Liver (tissue), 9 donors: ENCODE data around the gene NRIP1. TPM values are rescaled to one million over a fixed set of nuclear protein-coding genes. Genes with fewer than 3 reads are reported as not detected.
A peak's percentile ranks its signal among the peaks of the same experiment; 100 is the strongest.

Source experiments
- DNase-seq: peaks from one replicate; pipeline ENCODE4 v3.0.0-alpha.2; 2017; ENCODE audit warnings: low spot score
- H3K27ac ChIP-seq, 2 donors: one replicate each; pipeline ENCODE4 v1.7.0; 2013; ENCODE audit warnings: inconsistent platforms in 2 of 2, low read length in 2 of 2, control low read depth in 1 of 2, low read depth in 1 of 2, mild to moderate bottlenecking in 1 of 2
- H3K27me3 ChIP-seq, 4 donors: one replicate each; pipeline versions ENCODE4 v1.6.1 to v1.7.0; 2013; ENCODE audit warnings: low read length in 3 of 4, inconsistent platforms in 1 of 4, mild to moderate bottlenecking in 1 of 4, moderate library complexity in 1 of 4; ENCODE audit not compliant: control insufficient read depth in 4 of 4, insufficient read depth in 4 of 4
- H3K36me3 ChIP-seq, 4 donors: one replicate each; pipeline versions ENCODE4 v1.6.1 to v1.7.0; 2013; ENCODE audit warnings: low read length in 3 of 4, mild to moderate bottlenecking in 3 of 4, low read depth in 1 of 4, moderate library complexity in 1 of 4; ENCODE audit not compliant: control insufficient read depth in 4 of 4, insufficient read depth in 3 of 4
- H3K4me1 ChIP-seq, 4 donors: one replicate each; pipeline versions ENCODE4 v1.6.1 to v1.7.0; 2013; ENCODE audit warnings: low read length in 3 of 4, mild to moderate bottlenecking in 3 of 4, moderate library complexity in 1 of 4; ENCODE audit not compliant: control insufficient read depth in 4 of 4, insufficient read depth in 4 of 4
- H3K4me3 ChIP-seq, 3 donors: one replicate each; pipeline versions ENCODE4 v1.6.1 to v1.7.0; 2013; ENCODE audit warnings: low read length in 3 of 3, control low read depth in 1 of 3, low read depth in 1 of 3, mild to moderate bottlenecking in 1 of 3
- H3K9ac ChIP-seq, 2 donors: one replicate each; pipeline ENCODE4 v1.7.0; 2013; ENCODE audit warnings: low read length in 2 of 2, mild to moderate bottlenecking in 2 of 2, moderate library complexity in 2 of 2, control low read depth in 1 of 2, low read depth in 1 of 2
- H3K9me3 ChIP-seq, 4 donors: one replicate each; pipeline versions ENCODE4 v1.6.1 to v1.7.0; 2013; ENCODE audit warnings: low read length in 3 of 4; ENCODE audit not compliant: control insufficient read depth in 4 of 4
- EGR1 ChIP-seq, 2 donors: IDR thresholded peaks; 2 replicates each; pipeline ENCODE4 v1.6.1; 2016 to 2018; ENCODE audit warnings: antibody characterized with exemption in 2 of 2, low read depth in 2 of 2
- FOXA2 ChIP-seq: IDR thresholded peaks from 2 replicates; pipeline ENCODE4 v1.6.1; 2016; ENCODE audit warnings: antibody characterized with exemption
- HNF4A ChIP-seq, 2 donors: conservative IDR thresholded peaks; 2 replicates each; pipeline ENCODE4 v1.6.1; 2016; ENCODE audit warnings: antibody characterized with exemption in 2 of 2, mild to moderate bottlenecking in 2 of 2
- HNF4G ChIP-seq: IDR thresholded peaks from 2 replicates; pipeline ENCODE4 v1.6.1; 2016; ENCODE audit warnings: antibody characterized with exemption
- MAX ChIP-seq: IDR thresholded peaks from 2 replicates; pipeline ENCODE4 v1.6.1; 2016; ENCODE audit warnings: antibody characterized with exemption
- RAD21 ChIP-seq, 2 donors: IDR thresholded peaks; 2 replicates each; pipeline ENCODE4 v1.6.1; 2016; ENCODE audit warnings: antibody characterized with exemption in 2 of 2, mild to moderate bottlenecking in 2 of 2
- REST ChIP-seq: IDR thresholded peaks from 2 replicates; pipeline ENCODE4 v1.6.1; 2016; ENCODE audit warnings: antibody characterized with exemption, mild to moderate bottlenecking
- RXRA ChIP-seq, 2 donors: IDR thresholded peaks; 2 replicates each; pipeline ENCODE4 v1.6.1; 2017 to 2018; ENCODE audit warnings: antibody characterized with exemption in 2 of 2, mild to moderate bottlenecking in 1 of 2
- SP1 ChIP-seq: IDR thresholded peaks from 2 replicates; pipeline ENCODE4 v1.6.1; 2018; ENCODE audit warnings: antibody characterized with exemption, mild to moderate bottlenecking
- TAF1 ChIP-seq: conservative IDR thresholded peaks from 2 replicates; pipeline ENCODE4 v1.6.1; 2016; ENCODE audit warnings: antibody characterized with exemption, mild to moderate bottlenecking
- YY1 ChIP-seq: IDR thresholded peaks from 2 replicates; pipeline ENCODE4 v1.6.1; 2016; ENCODE audit warnings: antibody characterized with exemption, mild to moderate bottlenecking
- ZBTB33 ChIP-seq: IDR thresholded peaks from 2 replicates; pipeline ENCODE4 v1.6.1; 2016; ENCODE audit warnings: antibody characterized with exemption
- WGBS: extraction: QIAGEN DNeasy Blood & Tissue Kit; methylation state at CpG from one replicate; pipeline ENCODE4 v1.1.7; 2013; 5-methylcytosine and 5-hydroxymethylcytosine counted together
- polyA plus RNA-seq, 2 donors: library from polyadenylated mRNA; stranded (reverse) in 1 of 2; unstranded in 1 of 2; fragments of 200-250 nt in 1 of 2; fragments of >200 nt in 1 of 2; fragmentation: Nextera tagmentation in 1 of 2; extraction: Ambion mirVana in 1 of 2; gene quantifications; one replicate each; pipeline versions ENCODE4 v1.2.1 to v1.2.3, GENCODE V29; 2013 to 2015
- total RNA-seq, 2 donors: library from RNA; depleted of rRNA; stranded (reverse); fragments of >200 nt; gene quantifications; one replicate each; pipeline ENCODE4 v1.2.3, GENCODE V29; 2014
- donor health status: healthy.
- donor health status: healthy.
- donor health status: healthy.
- donor health status: healthy.
- donor health status: healthy.

NRIP1 gene
- total and polyA plus RNA-seq, 4 donors: 3.8 to 28.4 (median 12.6) TPM

- no peak overlapping the region for H3K9ac ChIP-seq
- peaks cover 1 to 4% (median 2%) of the 10 kb centered on the region in 4 donors for H3K36me3 ChIP-seq
- 77% methylated on average over 2 of the region's 2 CpGs for WGBS
- peaks cover 8 to 36% (median 26%) of the 10 kb centered on the region in 4 donors for H3K4me1 ChIP-seq
- no peak overlapping the region for H3K4me3 ChIP-seq
- H3K9me3 ChIP-seq: no peaks in the 10 kb centered on the region
- no peaks in the 10 kb centered on the region for H3K27me3 ChIP-seq
- TF ChIP-seq HNF4A (conservative IDR thresholded peaks at IDR 0.05): peak in 1 of 2 donors; percentile 35
- TF ChIP-seq MAX: no peak
- DNase-seq: no peak
- H3K27ac ChIP-seq: no peak overlapping the region
Measured at GRCh38 chr21:15004721-15005370, 60.0 kb downstream of the NRIP1 start.

- Histone ChIP-seq H3K9ac (no peak overlapping the region), H3K27me3 (no peaks in the 10 kb centered on the region), H3K27ac (no peak overlapping the region), H3K9me3 (no peaks in the 10 kb centered on the region), H3K36me3 (peaks cover 2 to 4% (median 2%) of the 10 kb centered on the region in 4 donors), H3K4me1 (peaks cover 11 to 36% (median 27%) of the 10 kb centered on the region in 4 donors), H3K4me3 (no peak overlapping the region)
- WGBS: 86% methylated on average over 6 of the region's 6 CpGs
- DNase-seq: no peak
- TF ChIP-seq FOXA2 (no peak), HNF4G (no peak), TAF1 (no peak), RAD21 (IDR thresholded peaks at IDR 0.05) (no peak), YY1 (no peak), RXRA (IDR thresholded peaks at IDR 0.05) (no peak), MAX (no peak), EGR1 (IDR thresholded peaks at IDR 0.05; ENCODE audit: low read depth in 2 of 2) (no peak), HNF4A (conservative IDR thresholded peaks at IDR 0.05) (no peak), SP1 (no peak), ZBTB33 (no peak), REST (no peak)
Measured at GRCh38 chr21:15003463-15004135, 61.2 kb downstream of the NRIP1 start.
